GM18858 (cell line): ENCODE data around the gene COL5A3.
"Not testable (repeated sequence)": the region's sequence is repeated elsewhere in the genome, so short reads cannot be mapped to it uniquely, and the experiment has no call there.

Source experiments
- ATAC-seq: cut with Tn5 transposase; IDR thresholded peaks from one replicate; pipeline ENCODE4 v1.9.1; 2021; ENCODE audit not compliant: unreplicated experiment

Gene COL5A3

GRCh38 chr19:9940778-9941177, 69.5 kb downstream of the COL5A3 start:
- no peak for ATAC-seq

- no peak for ATAC-seq
Observed at GRCh38 chr19:9939301-9939913, 70.9 kb downstream of the COL5A3 start.

GRCh38 chr19:9937001-9937411, 73.3 kb downstream of the COL5A3 start:
- no peak for ATAC-seq

GRCh38 chr19:9936326-9937000, 73.8 kb downstream of the COL5A3 start, which contains the start of gene OLFM2:
Gene OLFM2, minus strand, starts transcription at chr19:9936515. Its CDS starts 149 bp downstream, at chr19:9936366.
- no peak for ATAC-seq

GRCh38 chr19:9935506-9936325, 74.6 kb downstream of the COL5A3 start:
- no peak for ATAC-seq

- no peak for ATAC-seq
Observed at GRCh38 chr19:9934132-9934950, 76.0 kb downstream of the COL5A3 start.

GRCh38 chr19:9932835-9933234, 77.5 kb downstream of the COL5A3 start:
- ATAC-seq = no peak

- no peak for ATAC-seq
Observed at GRCh38 chr19:9931629-9932028, 78.7 kb downstream of the COL5A3 start.

GRCh38 chr19:9923440-9923839, 86.9 kb downstream of the COL5A3 start:
- no peak for ATAC-seq

GRCh38 chr19:9922782-9923379, 87.4 kb downstream of the COL5A3 start:
- ATAC-seq = not testable (repeated sequence)

GRCh38 chr19:9917321-9917720, 93.0 kb downstream of the COL5A3 start:
- ATAC-seq = no peak

GRCh38 chr19:9916719-9917118, 93.6 kb downstream of the COL5A3 start:
- ATAC-seq = no peak

GRCh38 chr19:9914315-9915207, 95.7 kb downstream of the COL5A3 start:
- ATAC-seq = no peak

GRCh38 chr19:9914001-9914314, 96.3 kb downstream of the COL5A3 start:
- no peak for ATAC-seq

- no peak for ATAC-seq
Observed at GRCh38 chr19:9913237-9914000, 96.9 kb downstream of the COL5A3 start.

GRCh38 chr19:9912551-9913236, 97.6 kb downstream of the COL5A3 start:
- no peak for ATAC-seq

- ATAC-seq = no peak
Observed at GRCh38 chr19:9911524-9912185, 98.6 kb downstream of the COL5A3 start.

GRCh38 chr19:9910625-9911024, 99.7 kb downstream of the COL5A3 start:
- ATAC-seq = no peak
